ENCODE measurements around the gene SSBP3. TPM values are rescaled to one million over a fixed set of nuclear protein-coding genes. Genes with fewer than 3 reads are reported as not detected.

Gene SSBP3
- total and polyA plus RNA-seq, 9 of the 15 experiments (the other 6 are each of a cell fraction or from before 2014, with no cell fraction given): 8.7 to 108 (median 33.8) TPM

DNA sequence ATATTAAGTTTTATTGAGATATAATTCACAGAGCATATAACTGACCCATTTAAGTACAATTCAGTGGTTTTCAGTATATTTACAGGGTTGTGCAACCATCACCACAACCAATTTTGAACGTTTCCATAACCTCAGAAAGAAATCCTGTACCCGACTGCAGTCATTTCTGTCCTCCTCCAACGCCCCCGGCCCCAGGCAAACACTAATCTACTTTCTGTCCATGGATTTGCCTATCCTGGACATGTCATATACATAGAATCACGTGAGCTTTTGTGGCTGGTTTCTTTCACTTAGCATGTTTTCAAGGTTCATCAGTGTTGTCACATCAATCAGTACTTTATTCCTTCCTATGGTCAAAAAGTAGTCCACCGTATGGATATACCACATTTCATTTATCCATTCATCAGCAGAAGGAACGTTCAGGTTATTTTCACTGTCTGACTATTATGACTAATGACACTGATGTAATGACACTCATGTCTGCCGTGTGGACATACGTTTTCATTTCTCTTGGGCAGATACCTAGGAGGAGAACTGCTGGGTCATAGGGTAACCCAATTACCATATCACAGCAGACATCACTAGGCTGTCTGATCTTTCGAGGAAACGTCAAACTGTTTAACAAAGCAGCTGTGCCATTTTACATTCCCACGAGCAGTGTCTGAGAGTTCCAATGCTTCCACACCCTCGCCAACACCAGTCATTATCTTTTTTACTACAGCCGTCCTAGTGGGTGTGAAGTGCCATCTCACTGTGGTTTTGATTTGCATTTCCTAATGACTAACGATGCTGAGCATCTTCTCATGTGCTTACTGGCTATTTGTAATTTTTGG is 175.5 kb downstream of the SSBP3 start (continued):
- TF ChIP-seq ARNT (IDR thresholded peaks at IDR 0.05) (no peak), TRIM28 (IDR thresholded peaks at IDR 0.05) (no peak), SUPT5H (IDR thresholded peaks at IDR 0.05) (no peak), TRIM24 (IDR thresholded peaks at IDR 0.05) (no peak), FOS (IDR thresholded peaks at IDR 0.05; ENCODE audit: extremely low read depth, insufficient read length) (no peak), PCBP2 (IDR thresholded peaks at IDR 0.05; ENCODE audit: low read depth, low read length, poor library complexity, severe bottlenecking) (no peak), KAT8 (IDR thresholded peaks at IDR 0.05; ENCODE audit: low read depth) (no peak), RBM15 (IDR thresholded peaks at IDR 0.05; ENCODE audit: insufficient read depth, low read length) (no peak), FOXA3 (CRISPR knock-in tag; conservative IDR thresholded peaks at IDR 0.05 in 1 of 2, IDR thresholded peaks at IDR 0.05 in 1 of 2) (no peak), RBBP5 (IDR thresholded peaks at IDR 0.05; ENCODE audit: borderline replicate concordance, insufficient read depth, low read length, poor library complexity, severe bottlenecking) (no peak), CBX2 (IDR thresholded peaks at IDR 0.05; ENCODE audit: insufficient read depth, low read length, poor library complexity, severe bottlenecking) (no peak), CBX3 (IDR thresholded peaks at IDR 0.05; ENCODE audit: borderline replicate concordance in 1 of 2, low read length in 2 of 2) (no peak), FOXJ3 (CRISPR knock-in tag; IDR thresholded peaks at IDR 0.05) (no peak), DPF2 (IDR thresholded peaks at IDR 0.05) (peak; percentile 51; the same call in 1 of the 2 replicates), ZNF324 (CRISPR knock-in tag; IDR thresholded peaks at IDR 0.05) (no peak), PPARD (CRISPR knock-in tag; IDR thresholded peaks at IDR 0.05) (no peak), NCOR1 (IDR thresholded peaks at IDR 0.05) (no peak), RBM25 (IDR thresholded peaks at IDR 0.05; ENCODE audit: low read depth, low read length, severe bottlenecking) (peak; percentile 15), ZNF384 (IDR thresholded peaks at IDR 0.05; ENCODE audit: low read depth, low read length) (no peak), DACH1 (IDR thresholded peaks at IDR 0.05; ENCODE audit: partially characterized antibody) (peak; percentile 21)
- TF ChIP-seq, protein P1, sequence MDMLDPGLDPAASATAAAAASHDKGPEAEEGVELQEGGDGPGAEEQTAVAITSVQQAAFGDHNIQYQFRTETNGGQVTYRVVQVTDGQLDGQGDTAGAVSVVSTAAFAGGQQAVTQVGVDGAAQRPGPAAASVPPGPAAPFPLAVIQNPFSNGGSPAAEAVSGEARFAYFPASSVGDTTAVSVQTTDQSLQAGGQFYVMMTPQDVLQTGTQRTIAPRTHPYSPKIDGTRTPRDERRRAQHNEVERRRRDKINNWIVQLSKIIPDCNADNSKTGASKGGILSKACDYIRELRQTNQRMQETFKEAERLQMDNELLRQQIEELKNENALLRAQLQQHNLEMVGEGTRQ (CRISPR knock-in tag; IDR thresholded peaks at IDR 0.05): 0 out of 2 replicates have a peak, but pooled peaks have one; percentile 18
- TF ChIP-seq, protein P2, sequence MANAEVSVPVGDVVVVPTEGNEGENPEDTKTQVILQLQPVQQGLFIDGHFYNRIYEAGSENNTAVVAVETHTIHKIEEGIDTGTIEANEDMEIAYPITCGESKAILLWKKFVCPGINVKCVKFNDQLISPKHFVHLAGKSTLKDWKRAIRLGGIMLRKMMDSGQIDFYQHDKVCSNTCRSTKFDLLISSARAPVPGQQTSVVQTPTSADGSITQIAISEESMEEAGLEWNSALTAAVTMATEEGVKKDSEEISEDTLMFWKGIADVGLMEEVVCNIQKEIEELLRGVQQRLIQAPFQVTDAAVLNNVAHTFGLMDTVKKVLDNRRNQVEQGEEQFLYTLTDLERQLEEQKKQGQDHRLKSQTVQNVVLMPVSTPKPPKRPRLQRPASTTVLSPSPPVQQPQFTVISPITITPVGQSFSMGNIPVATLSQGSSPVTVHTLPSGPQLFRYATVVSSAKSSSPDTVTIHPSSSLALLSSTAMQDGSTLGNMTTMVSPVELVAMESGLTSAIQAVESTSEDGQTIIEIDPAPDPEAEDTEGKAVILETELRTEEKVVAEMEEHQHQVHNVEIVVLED (CRISPR knock-in tag; IDR thresholded peaks at IDR 0.05): no peak
- TF ChIP-seq, protein P3, sequence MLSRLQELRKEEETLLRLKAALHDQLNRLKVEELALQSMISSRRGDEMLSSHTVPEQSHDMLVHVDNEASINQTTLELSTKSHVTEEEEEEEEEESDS (CRISPR knock-in tag; IDR thresholded peaks at IDR 0.05): no peak
